CD4-positive, alpha-beta T cell (primary cell): ENCODE results near the gene GRID2. TPM values are rescaled to one million over a fixed set of nuclear protein-coding genes. Genes with fewer than 3 reads are reported as not detected.

Source experiments
- ATAC-seq: fragments of 200-7000 bp; cut with Tn5 transposase; one replicate; pipeline ENCODE4 v1.10.0; 2022; ENCODE audit warnings: mild to moderate bottlenecking; ENCODE audit not compliant: poor library complexity
- CTCF ChIA-PET: fragments of 350-600 bp; sonication (Branson Sonifier 250); formaldehyde crosslinking; loops from one replicate; lab custom pipeline; 2021; ENCODE audit warnings: antibody characterized with exemption, inconsistent platforms; lab: Charles Lee
- POLR2A ChIA-PET: fragments of 350-600 bp; sonication (Branson Sonifier 250); formaldehyde crosslinking; loops from one replicate; lab custom pipeline; 2021; ENCODE audit warnings: antibody characterized with exemption, inconsistent platforms; lab: Charles Lee
- DNase-seq, 14 experiments: peaks; one replicate each; pipeline ENCODE4 v3.0.0-alpha.2; 2013 to 2020; ENCODE audit warnings: mixed read lengths in 2 of 14
- H3K27ac ChIP-seq, 2 donors: one replicate each; pipeline versions ENCODE4 v1.5.1 to v1.7.0; 2013; ENCODE audit warnings: low read length in 2 of 2, low read depth in 1 of 2, mild to moderate bottlenecking in 1 of 2
- H3K27me3 ChIP-seq, 2 experiments: 1 replicate in 1 of 2; 2 replicates in 1 of 2; pipeline versions ENCODE4 v1.6.1 to v1.7.0; 2013; ENCODE audit warnings: low read length in 2 of 2, control low read depth in 1 of 2, mild to moderate bottlenecking in 1 of 2, moderate library complexity in 1 of 2; ENCODE audit not compliant: insufficient read depth in 2 of 2, control insufficient read depth in 1 of 2
- H3K36me3 ChIP-seq: one replicate; pipeline ENCODE4 v1.6.1; 2013; ENCODE audit warnings: low read length, control low read depth; ENCODE audit not compliant: insufficient read depth
- H3K4me1 ChIP-seq: one replicate; pipeline ENCODE4 v1.6.1; 2013; ENCODE audit warnings: low read length, control low read depth; ENCODE audit not compliant: insufficient read depth
- H3K4me3 ChIP-seq: one replicate; pipeline ENCODE4 v1.5.1; 2013; ENCODE audit warnings: mild to moderate bottlenecking, low read length, moderate library complexity
- H3K9me3 ChIP-seq, 2 experiments: 1 replicate in 1 of 2; 2 replicates in 1 of 2; pipeline versions ENCODE4 v1.6.1 to v1.7.0; 2013; ENCODE audit warnings: low read length in 2 of 2, mild to moderate bottlenecking in 2 of 2, control low read depth in 1 of 2, moderate library complexity in 1 of 2; ENCODE audit not compliant: control insufficient read depth in 1 of 2, insufficient read depth in 1 of 2
- H3K27ac Mint-ChIP-seq: one replicate; pipeline ENCODE4 v1.8.0; 2020; ENCODE audit warnings: mixed read lengths
- H3K27me3 Mint-ChIP-seq: one replicate; pipeline ENCODE4 v1.8.0; 2021; ENCODE audit warnings: mixed read lengths
- H3K36me3 Mint-ChIP-seq: one replicate; pipeline ENCODE4 v1.8.0; 2021; ENCODE audit warnings: low read depth, mixed read lengths
- H3K4me1 Mint-ChIP-seq: one replicate; pipeline ENCODE4 v1.8.0; 2021; ENCODE audit warnings: low read depth, mixed read lengths
- H3K4me3 Mint-ChIP-seq: one replicate; pipeline ENCODE4 v1.8.0; 2020; ENCODE audit warnings: mild to moderate bottlenecking, mixed read lengths
- H3K9me3 Mint-ChIP-seq: one replicate; pipeline ENCODE4 v1.8.0; 2020; ENCODE audit warnings: mixed read lengths
- CTCF ChIP-seq: fragments of 200-600 bp; IDR thresholded peaks from one replicate; pipeline ENCODE4 v1.8.0; 2022; ENCODE audit warnings: antibody characterized with exemption, mild to moderate bottlenecking
- intact Hi-C, 2 experiments: fragments of 100-400 bp; cut with DNase I in 1 of 2; cut with micrococcal nuclease in 1 of 2; formaldehyde crosslinking; loops; one replicate each; pipeline versions ENCODE4 v1.15.1 to v1.9.0; 2023 to 2025; cut with DNase I, micrococcal nuclease
- total RNA-seq, 174 experiments: library from RNA in 2 of 174; stranded (reverse) in 2 of 174; gene quantifications; one replicate each; pipeline ENCODE4 v1.2.3 and lab custom pipeline; 2021 to 2026

GRID2 gene
- total RNA-seq, 2 experiments from 2014 or later: not detected

GRCh38 chr4:93174598-93174997 lies 870.8 kb downstream of the GRID2 start:
- H3K27me3 ChIP-seq: no peaks in the 10 kb centered on the region
- H3K36me3 Mint-ChIP-seq: no peaks in the 10 kb centered on the region
- ATAC-seq (no peak), DNase-seq (no peak)
- H3K4me1 ChIP-seq: no peaks in the 10 kb centered on the region
- H3K36me3 ChIP-seq: no peaks in the 10 kb centered on the region
- no peak overlapping the region for H3K27ac Mint-ChIP-seq
- intact Hi-C loops: no loop called here
- TF ChIP-seq CTCF: no peak
- no peak overlapping the region for H3K27ac ChIP-seq
- no peak overlapping the region for H3K4me3 Mint-ChIP-seq
- H3K9me3 ChIP-seq: peaks cover 0 to 9% of the 10 kb centered on the region in 2 experiments
- H3K4me3 ChIP-seq: no peak overlapping the region
- no peaks in the 10 kb centered on the region for H3K27me3 Mint-ChIP-seq
- no peaks in the 10 kb centered on the region for H3K9me3 Mint-ChIP-seq
- no peaks in the 10 kb centered on the region for H3K4me1 Mint-ChIP-seq
- ChIA-PET POLR2A (no interaction called here), CTCF (no interaction called here)

- no peak overlapping the region for H3K4me3 Mint-ChIP-seq
- intact Hi-C loops: no loop called here
- no peaks in the 10 kb centered on the region for H3K4me1 ChIP-seq
- peaks cover 6% of the 10 kb centered on the region for H3K9me3 Mint-ChIP-seq
- peaks cover 0 to 5% of the 10 kb centered on the region in 2 experiments for H3K9me3 ChIP-seq
- TF ChIP-seq CTCF: no peak
- no peak overlapping the region for H3K27ac Mint-ChIP-seq
- no peak for DNase-seq
- no peak for ATAC-seq
- POLR2A ChIA-PET: no interaction called here
- H3K27me3 Mint-ChIP-seq: no peaks in the 10 kb centered on the region
- CTCF ChIA-PET: interaction anchor here (1.1 kb wide), 1 partner anchor 20 kb away, joined by 4 read pairs; no protein-coding TSS in a partner anchor
- H3K27me3 ChIP-seq: no peaks in the 10 kb centered on the region
- no peak overlapping the region for H3K4me3 ChIP-seq
- no peaks in the 10 kb centered on the region for H3K4me1 Mint-ChIP-seq
- H3K27ac ChIP-seq: no peak overlapping the region
- H3K36me3 ChIP-seq: no peaks in the 10 kb centered on the region
- H3K36me3 Mint-ChIP-seq: no peaks in the 10 kb centered on the region
Measured at GRCh38 chr4:93178279-93178678, 874.5 kb downstream of the GRID2 start.

GRCh38 chr4:93179044-93179443 lies 875.3 kb downstream of the GRID2 start:
- Histone ChIP-seq H3K27ac (no peak overlapping the region), H3K4me1 (no peaks in the 10 kb centered on the region), H3K36me3 (no peaks in the 10 kb centered on the region), H3K4me3 (no peak overlapping the region), H3K9me3 (peaks cover 0 to 5% of the 10 kb centered on the region in 2 experiments), H3K27me3 (no peaks in the 10 kb centered on the region)
- ChIA-PET CTCF (interaction anchor here (1.1 kb wide), 1 partner anchor 21 kb away, joined by 4 read pairs; no protein-coding TSS in a partner anchor), POLR2A (no interaction called here)
- Mint-ChIP-seq H3K4me1 (no peaks in the 10 kb centered on the region), H3K27me3 (no peaks in the 10 kb centered on the region), H3K9me3 (peaks cover 6% of the 10 kb centered on the region), H3K27ac (no peak overlapping the region), H3K36me3 (no peaks in the 10 kb centered on the region), H3K4me3 (no peak overlapping the region)
- intact Hi-C loops: no loop called here
- no peak for TF ChIP-seq CTCF
- DNase-seq (no peak), ATAC-seq (no peak)
